ENCODE results near the gene PLVAP.

The PLVAP gene

DNA sequence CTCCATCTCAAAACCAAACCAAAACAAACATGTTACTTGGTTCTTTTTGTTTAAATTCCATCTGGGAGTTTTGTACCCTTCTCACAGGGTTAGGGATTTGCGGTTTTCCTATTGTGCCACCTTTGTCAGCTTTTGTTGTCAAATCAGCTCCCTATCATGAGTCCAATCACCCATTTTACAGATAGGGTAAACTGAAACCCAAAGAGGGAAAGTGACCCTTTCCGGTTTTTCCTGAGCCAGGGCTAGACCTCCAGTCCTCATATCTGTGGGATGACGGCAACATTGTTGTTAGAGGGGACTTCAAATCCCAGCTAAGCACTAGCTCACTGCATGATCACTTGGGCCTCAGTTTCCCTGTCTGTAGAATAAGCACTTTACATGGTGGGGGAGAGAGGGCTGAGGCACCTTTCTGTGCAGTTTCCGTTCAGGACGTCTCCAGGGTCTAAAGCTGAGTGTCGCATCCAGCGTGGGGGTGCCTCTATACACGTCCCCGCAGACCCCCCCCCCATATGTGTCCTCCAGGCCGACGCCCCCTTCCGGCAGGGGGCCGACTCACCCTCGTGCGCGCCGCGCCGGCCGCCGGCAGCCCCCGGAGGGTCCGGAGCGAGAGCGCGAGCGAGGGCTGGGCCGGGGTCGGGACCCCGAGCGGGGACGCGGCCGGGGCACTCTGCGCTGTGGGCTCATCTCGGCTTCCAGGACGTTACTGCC, 13.0 kb upstream of the PLVAP start:
- no peak for DNase-seq (ENCODE audit: low read depth in 2 of 2)
- H3K4me3 ChIP-seq (replicated peaks in 1 of 2; ENCODE audit: low read depth in 2 of 2, low read length in 2 of 2) = peak overlapping the region; percentile 58 to 64
- TF ChIP-seq, protein P1, sequence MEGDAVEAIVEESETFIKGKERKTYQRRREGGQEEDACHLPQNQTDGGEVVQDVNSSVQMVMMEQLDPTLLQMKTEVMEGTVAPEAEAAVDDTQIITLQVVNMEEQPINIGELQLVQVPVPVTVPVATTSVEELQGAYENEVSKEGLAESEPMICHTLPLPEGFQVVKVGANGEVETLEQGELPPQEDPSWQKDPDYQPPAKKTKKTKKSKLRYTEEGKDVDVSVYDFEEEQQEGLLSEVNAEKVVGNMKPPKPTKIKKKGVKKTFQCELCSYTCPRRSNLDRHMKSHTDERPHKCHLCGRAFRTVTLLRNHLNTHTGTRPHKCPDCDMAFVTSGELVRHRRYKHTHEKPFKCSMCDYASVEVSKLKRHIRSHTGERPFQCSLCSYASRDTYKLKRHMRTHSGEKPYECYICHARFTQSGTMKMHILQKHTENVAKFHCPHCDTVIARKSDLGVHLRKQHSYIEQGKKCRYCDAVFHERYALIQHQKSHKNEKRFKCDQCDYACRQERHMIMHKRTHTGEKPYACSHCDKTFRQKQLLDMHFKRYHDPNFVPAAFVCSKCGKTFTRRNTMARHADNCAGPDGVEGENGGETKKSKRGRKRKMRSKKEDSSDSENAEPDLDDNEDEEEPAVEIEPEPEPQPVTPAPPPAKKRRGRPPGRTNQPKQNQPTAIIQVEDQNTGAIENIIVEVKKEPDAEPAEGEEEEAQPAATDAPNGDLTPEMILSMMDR (IDR thresholded peaks at IDR 0.05; ENCODE audit: low read depth, low read length) = no peak

DNA sequence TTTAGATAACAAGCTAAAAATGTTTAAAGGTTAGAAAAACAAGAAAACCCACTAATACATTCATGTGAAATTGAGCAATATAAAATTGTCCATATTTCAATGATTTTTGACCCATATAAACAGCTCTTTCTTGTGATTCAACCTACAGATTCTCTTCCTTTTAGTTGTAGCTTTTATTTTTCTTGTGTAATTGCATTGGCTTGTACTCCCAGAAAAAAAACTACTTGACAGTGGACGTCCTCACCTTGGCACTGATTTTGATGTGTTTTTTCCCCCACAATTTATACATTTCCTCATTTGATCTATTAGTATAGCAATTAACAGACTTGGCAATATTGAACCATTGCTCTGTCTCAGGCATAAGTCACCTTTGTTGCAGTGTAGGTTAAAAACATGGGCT, 12.1 kb upstream of the PLVAP start:
- H3K4me3 ChIP-seq (replicated peaks in 1 of 2; ENCODE audit: low read depth in 2 of 2, low read length in 2 of 2) = no peak overlapping the region
- TF ChIP-seq, protein P1 (IDR thresholded peaks at IDR 0.05; ENCODE audit: low read depth, low read length) = no peak

DNA sequence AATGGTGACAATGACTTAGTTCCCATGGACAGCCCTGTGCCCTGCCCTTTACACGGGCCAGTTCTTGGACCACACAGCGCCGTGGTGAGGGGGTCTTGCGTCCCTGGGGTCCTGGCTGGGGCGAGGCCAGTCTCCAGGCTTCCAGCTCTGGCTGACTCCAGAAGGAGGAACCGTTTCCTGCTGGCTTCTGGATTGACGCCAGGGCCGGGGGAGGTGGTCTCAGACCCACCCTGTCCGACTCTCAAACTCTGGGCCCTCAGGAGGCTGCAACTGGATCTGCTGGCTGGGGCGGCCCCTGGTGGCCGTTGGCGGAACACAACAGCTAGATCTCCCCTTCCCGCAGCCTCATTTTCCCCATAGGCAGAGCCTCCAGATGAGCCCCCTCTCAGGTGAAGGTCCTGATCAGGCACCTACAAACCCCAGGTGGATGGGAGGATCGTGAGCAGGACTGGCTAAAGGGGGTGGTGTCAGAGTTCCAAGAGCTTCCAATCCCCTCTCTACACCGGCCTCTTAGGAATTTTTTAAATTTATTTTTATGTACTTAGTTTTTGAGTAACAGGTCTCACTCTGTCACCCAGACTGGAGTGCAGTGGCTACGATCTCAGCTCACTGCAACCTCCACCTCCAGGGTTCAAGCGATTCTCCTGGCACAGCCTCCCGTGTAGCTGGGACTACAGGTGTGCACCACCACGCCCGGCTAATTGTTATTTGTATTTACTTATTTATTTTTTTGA, 8.9 kb upstream of the PLVAP start:
- no peak overlapping the region for H3K4me3 ChIP-seq (replicated peaks in 1 of 2; ENCODE audit: low read depth in 2 of 2, low read length in 2 of 2)
- DNase-seq (ENCODE audit: low read depth in 2 of 2) = peak; percentile 60 to 78

More for the DNA sequence above, 12.1 kb upstream of the PLVAP start:
- DNase-seq (ENCODE audit: low read depth in 2 of 2) = no peak

DNA sequence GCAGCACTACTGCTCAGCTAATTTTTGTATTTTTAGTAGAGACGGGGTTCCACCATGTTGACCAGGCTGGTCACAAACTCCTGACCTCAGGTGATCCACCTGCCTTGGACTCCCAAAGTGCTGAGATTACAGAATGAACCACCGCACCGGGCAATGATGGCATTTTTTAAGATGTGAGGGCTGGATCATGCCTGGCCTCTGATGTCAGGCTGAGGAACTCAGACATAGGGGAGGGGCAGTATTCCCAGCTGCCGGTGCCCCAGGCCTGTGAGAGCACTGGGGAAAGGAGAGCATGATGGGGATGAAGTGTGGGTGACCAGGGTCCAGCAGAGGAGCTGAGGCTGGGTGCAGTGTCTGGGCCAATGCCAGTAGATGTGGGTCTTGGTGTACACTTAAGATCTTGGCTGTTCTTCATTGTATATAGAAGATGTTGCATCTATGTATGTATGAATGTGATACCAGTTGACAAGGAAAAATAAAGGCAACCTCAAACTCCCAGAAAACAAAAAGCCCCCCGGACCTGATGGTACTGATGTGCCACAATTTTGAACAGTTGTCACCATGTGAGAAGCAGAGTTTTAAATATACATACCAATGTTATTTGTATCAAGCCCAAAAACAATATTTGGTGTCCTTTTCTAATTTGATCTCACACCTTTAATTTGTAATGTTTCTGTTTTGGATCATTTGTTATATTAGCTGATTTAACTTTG, 3.4 kb upstream of the PLVAP start:
- TF ChIP-seq, protein P1 (IDR thresholded peaks at IDR 0.05; ENCODE audit: low read depth, low read length) = no peak
- H3K4me3 ChIP-seq (replicated peaks in 1 of 2; ENCODE audit: low read depth in 2 of 2, low read length in 2 of 2) = no peak overlapping the region
- DNase-seq (ENCODE audit: low read depth in 2 of 2) = no peak

More for the DNA sequence above, 8.9 kb upstream of the PLVAP start:
- TF ChIP-seq, protein P1 (IDR thresholded peaks at IDR 0.05; ENCODE audit: low read depth, low read length) = peak; percentile 94

DNA sequence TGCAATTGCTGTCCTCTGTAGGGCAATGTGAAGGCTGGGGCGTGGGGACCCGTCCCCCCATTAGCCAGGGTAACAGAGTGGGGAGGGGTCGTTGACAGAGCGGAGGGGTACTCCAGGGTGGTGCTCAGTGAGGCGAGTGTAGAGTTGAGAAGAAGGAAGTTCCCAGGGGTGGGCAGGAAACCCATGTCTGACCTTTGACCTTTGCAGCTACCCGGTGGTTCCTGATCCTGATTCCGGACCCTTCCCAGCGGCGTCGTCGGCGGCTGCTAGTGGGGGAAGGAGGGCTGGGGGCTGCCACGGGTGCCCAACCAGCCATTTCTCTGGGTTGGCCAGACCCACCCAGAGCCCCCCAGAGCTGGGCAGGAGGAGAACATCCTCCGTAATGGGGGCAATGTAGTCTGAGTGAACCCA, 2.1 kb upstream of the PLVAP start:
- no peak overlapping the region for H3K4me3 ChIP-seq (replicated peaks in 1 of 2; ENCODE audit: low read depth in 2 of 2, low read length in 2 of 2)
- TF ChIP-seq, protein P1 (IDR thresholded peaks at IDR 0.05; ENCODE audit: low read depth, low read length) = no peak
- DNase-seq (ENCODE audit: low read depth in 2 of 2) = no peak

DNA sequence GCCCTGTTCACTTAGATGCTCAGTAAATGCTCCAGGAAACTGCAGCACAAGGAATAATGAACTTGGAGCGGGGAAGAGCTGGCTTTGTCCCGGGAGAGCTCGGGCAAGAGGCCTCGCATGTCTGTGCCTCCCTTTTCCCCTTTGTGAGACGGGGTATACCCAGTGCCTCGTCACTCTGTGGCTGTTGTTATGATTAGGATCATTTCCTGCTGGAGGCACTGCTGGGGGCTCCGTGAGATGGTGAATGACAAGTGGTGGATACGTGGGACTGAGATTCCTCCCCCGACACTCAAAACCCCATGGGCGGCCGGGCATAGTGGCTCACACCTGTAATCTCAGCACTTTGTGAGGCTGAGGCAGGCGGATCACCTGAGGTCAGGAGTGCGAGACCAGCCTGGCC, 1.1 kb upstream of the PLVAP start:
- H3K4me3 ChIP-seq (replicated peaks in 1 of 2; ENCODE audit: low read depth in 2 of 2, low read length in 2 of 2) = no peak overlapping the region
- no peak for DNase-seq (ENCODE audit: low read depth in 2 of 2)
- TF ChIP-seq, protein P1 (IDR thresholded peaks at IDR 0.05; ENCODE audit: low read depth, low read length) = no peak
